Mesenchymal stem cell (in vitro differentiated cells and primary cell): ENCODE results near the gene COASY.

Source experiments
- DNase-seq: peaks from one replicate; pipeline ENCODE4 v3.0.0-alpha.2; 2013
- H2AFZ ChIP-seq: one replicate; pipeline ENCODE4 v1.6.1; 2013; ENCODE audit warnings: low read depth, mild to moderate bottlenecking, control low read depth, inconsistent platforms, low read length, moderate library complexity
- H2AK5ac ChIP-seq: 2 replicates; pipeline ENCODE4 v1.6.1; 2013; ENCODE audit warnings: low read length, moderate library complexity, mild to moderate bottlenecking, inconsistent platforms; ENCODE audit not compliant: severe bottlenecking
- H2BK120ac ChIP-seq: one replicate; pipeline ENCODE4 v1.6.1; 2013; ENCODE audit warnings: low read depth, mild to moderate bottlenecking, inconsistent platforms, low read length, moderate library complexity
- H2BK12ac ChIP-seq, 2 experiments: one replicate each; pipeline ENCODE4 v1.6.1; 2013; ENCODE audit warnings: inconsistent platforms in 2 of 2, low read length in 2 of 2, mild to moderate bottlenecking in 2 of 2, moderate library complexity in 2 of 2, control low read depth in 1 of 2
- H2BK15ac ChIP-seq: one replicate; pipeline ENCODE4 v1.6.1; 2013; ENCODE audit warnings: mild to moderate bottlenecking, low read depth, inconsistent platforms; ENCODE audit not compliant: poor library complexity, severe bottlenecking
- H2BK5ac ChIP-seq: 2 replicates; pipeline ENCODE4 v1.6.1; 2013; ENCODE audit warnings: low read depth, mild to moderate bottlenecking, low read length, control low read depth, inconsistent platforms; ENCODE audit not compliant: poor library complexity, severe bottlenecking
- H3K14ac ChIP-seq, 2 experiments: one replicate each; pipeline ENCODE4 v1.6.1; 2013; ENCODE audit warnings: inconsistent platforms in 2 of 2, low read length in 2 of 2, control low read depth in 1 of 2, mild to moderate bottlenecking in 1 of 2, moderate library complexity in 1 of 2
- H3K18ac ChIP-seq, 2 experiments: one replicate each; pipeline ENCODE4 v1.6.1; 2013; ENCODE audit warnings: inconsistent platforms in 2 of 2, low read length in 2 of 2, control low read depth in 1 of 2, low read depth in 1 of 2, mild to moderate bottlenecking in 1 of 2
- H3K23ac ChIP-seq, 2 experiments: one replicate each; pipeline ENCODE4 v1.6.1; 2013; ENCODE audit warnings: inconsistent platforms in 2 of 2, low read length in 2 of 2, mild to moderate bottlenecking in 2 of 2, moderate library complexity in 2 of 2, control low read depth in 1 of 2
- H3K27ac ChIP-seq: 2 replicates; pipeline ENCODE4 v1.5.1; 2013; ENCODE audit warnings: mild to moderate bottlenecking, moderate library complexity, low read length, control low read depth, inconsistent platforms; ENCODE audit not compliant: poor library complexity, severe bottlenecking
- H3K27me3 ChIP-seq, 2 experiments: 2 replicates each; pipeline versions ENCODE4 v1.6.1 to v1.7.0; 2013; ENCODE audit warnings: low read length in 2 of 2, mild to moderate bottlenecking in 2 of 2, moderate library complexity in 2 of 2, control low read depth in 1 of 2, inconsistent platforms in 1 of 2; ENCODE audit not compliant: control insufficient read depth in 1 of 2, insufficient read depth in 1 of 2
- H3K36me3 ChIP-seq, 2 experiments: 2 replicates each; pipeline versions ENCODE4 v1.6.1 to v1.7.0; 2013; ENCODE audit warnings: low read length in 2 of 2, control low read depth in 1 of 2, inconsistent platforms in 1 of 2, low read depth in 1 of 2, mild to moderate bottlenecking in 1 of 2; ENCODE audit not compliant: insufficient read depth in 2 of 2, control insufficient read depth in 1 of 2
- H3K4ac ChIP-seq, 2 experiments: one replicate each; pipeline ENCODE4 v1.6.1; 2013; ENCODE audit warnings: inconsistent platforms in 2 of 2, low read length in 2 of 2, mild to moderate bottlenecking in 2 of 2, moderate library complexity in 2 of 2, control low read depth in 1 of 2, low read depth in 1 of 2
- H3K4me1 ChIP-seq: 2 replicates; pipeline ENCODE4 v1.6.1; 2013; ENCODE audit warnings: low read depth, low read length, control low read depth; ENCODE audit not compliant: control insufficient read depth, insufficient read depth
- H3K4me2 ChIP-seq: 2 replicates; pipeline ENCODE4 v1.6.1; 2013; ENCODE audit warnings: low read length, mild to moderate bottlenecking, inconsistent platforms; ENCODE audit not compliant: poor library complexity, severe bottlenecking
- H3K4me3 ChIP-seq, 2 experiments: 2 replicates each; pipeline versions ENCODE4 v1.5.1 to v1.7.0; 2013; ENCODE audit warnings: low read length in 2 of 2, mild to moderate bottlenecking in 2 of 2, control low read depth in 1 of 2, low read depth in 1 of 2; ENCODE audit not compliant: insufficient read depth in 1 of 2
- H3K79me1 ChIP-seq: replicated peaks from 2 replicates; pipeline ENCODE4 v1.6.1; 2013; ENCODE audit warnings: mild to moderate bottlenecking, control low read depth, low read length, inconsistent platforms; ENCODE audit not compliant: poor library complexity, severe bottlenecking
- H3K9ac ChIP-seq: 2 replicates; pipeline ENCODE4 v1.7.0; 2013; ENCODE audit warnings: mild to moderate bottlenecking, low read length, moderate library complexity
- H3K9me3 ChIP-seq: 2 replicates; pipeline ENCODE4 v1.7.0; 2013; ENCODE audit warnings: mild to moderate bottlenecking, low read length; ENCODE audit not compliant: control insufficient read depth
- H4K8ac ChIP-seq: one replicate; pipeline ENCODE4 v1.6.1; 2013; ENCODE audit warnings: inconsistent platforms, mild to moderate bottlenecking, low read length, moderate library complexity
- H4K91ac ChIP-seq: one replicate; pipeline ENCODE4 v1.6.1; 2013; ENCODE audit warnings: mild to moderate bottlenecking, low read length, inconsistent platforms
- WGBS: methylation state at CpG from one replicate; pipeline ENCODE4 v1.1.7; 2013; ENCODE audit warnings: mixed read lengths; 5-methylcytosine and 5-hydroxymethylcytosine counted together

COASY gene

DNA sequence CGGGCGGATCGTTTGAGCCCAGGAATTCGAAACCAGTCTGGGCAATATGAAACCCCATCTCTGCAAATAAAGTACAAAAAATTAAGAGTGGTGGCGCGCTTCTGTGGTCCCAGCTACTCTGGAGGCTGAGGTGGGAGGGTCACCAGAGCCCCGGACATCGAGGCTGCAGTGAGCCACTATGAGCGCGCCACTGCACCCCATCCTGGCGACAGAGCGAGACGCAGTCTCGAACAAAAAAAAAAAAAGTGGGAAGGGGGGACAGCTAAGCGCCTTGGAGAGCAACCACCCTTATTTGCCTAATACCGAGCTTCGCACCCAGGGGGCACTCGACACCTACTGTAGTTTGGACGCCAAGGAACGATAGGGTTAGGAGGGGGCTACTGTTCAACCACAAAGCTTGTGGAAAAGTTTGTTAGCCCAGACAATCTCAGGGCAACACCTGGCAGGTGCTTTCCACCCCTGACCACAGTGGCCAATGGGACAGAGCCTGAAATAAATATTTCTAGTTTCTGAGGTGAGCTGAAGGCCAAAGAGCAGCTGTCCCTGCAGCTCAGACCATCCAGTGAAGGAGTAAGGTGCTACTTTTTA is 16.4 kb downstream of the COASY start:
- Histone ChIP-seq H3K9me3 (no peaks in the 10 kb centered on the region), H3K4me3 (peak overlapping the region; percentile 53 to 98), H3K27ac (peak overlapping the region; percentile 66), H4K91ac (no peak overlapping the region), H3K4me2 (peak overlapping the region; percentile 92), H3K36me3 (peaks cover 43 to 64% of the 10 kb centered on the region in 2 experiments), H2AFZ (no peak overlapping the region), H2AK5ac (no peak overlapping the region), H4K8ac (peak overlapping the region; percentile 14), H2BK15ac (no peak overlapping the region), H3K23ac (no peak overlapping the region), H2BK12ac (no peak overlapping the region), H3K27me3 (no peaks in the 10 kb centered on the region), H2BK120ac (no peak overlapping the region), H3K4ac (peak overlapping the region; percentile 19 to 57), H2BK5ac (no peak overlapping the region), H3K4me1 (peaks cover 5% of the 10 kb centered on the region), H3K14ac (no peak overlapping the region), H3K9ac (peak overlapping the region; percentile 96), H3K18ac (peak overlapping the region in 1 of 2 experiments; percentile 17), H3K79me1 (peaks cover 25% of the 10 kb centered on the region)
- 1% methylated on average over 18 of the region's 20 CpGs for WGBS
- peak; percentile 84 for DNase-seq

DNA sequence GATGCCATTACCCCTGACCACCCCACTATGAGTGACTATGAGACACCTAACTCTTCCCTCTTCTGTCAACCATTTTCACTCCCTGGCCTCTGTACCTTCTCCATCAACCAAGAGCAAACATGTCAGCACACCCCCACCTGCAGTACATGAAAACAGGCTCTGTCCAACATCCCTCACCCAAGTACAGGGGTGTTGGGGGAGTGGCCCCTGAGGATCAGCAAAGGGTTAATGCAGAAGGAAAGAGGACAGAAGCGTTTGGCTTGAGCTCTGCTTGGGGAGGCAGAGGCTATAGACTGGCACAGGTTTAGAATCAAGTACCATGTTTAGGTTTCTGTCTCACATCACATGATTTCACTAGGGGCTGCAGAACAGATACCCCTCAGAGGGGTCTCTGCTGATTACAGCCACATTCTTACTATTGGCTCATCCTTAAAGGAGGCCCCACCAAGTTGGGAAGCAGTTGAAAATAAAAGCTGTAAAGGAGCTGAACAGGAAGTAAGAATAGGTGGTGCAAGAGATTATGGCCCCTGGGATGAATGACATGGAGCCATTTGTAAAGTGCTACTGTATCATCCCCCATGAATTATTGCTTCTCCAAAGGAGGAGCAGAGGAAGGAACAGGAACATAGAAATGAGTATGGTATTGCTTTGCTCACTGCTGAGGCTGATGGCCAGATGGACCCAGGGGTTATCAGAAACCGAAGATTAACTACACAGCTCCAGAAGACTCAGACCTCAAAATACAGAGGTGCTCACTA is 18.0 kb downstream of the COASY start:
- Histone ChIP-seq H3K4me1 (peaks cover 5% of the 10 kb centered on the region), H3K79me1 (peaks cover 21% of the 10 kb centered on the region), H3K14ac (no peak overlapping the region), H2AFZ (no peak overlapping the region), H3K18ac (no peak overlapping the region), H3K4me2 (no peak overlapping the region), H2AK5ac (no peak overlapping the region), H4K8ac (no peak overlapping the region), H3K36me3 (peaks cover 45 to 65% of the 10 kb centered on the region in 2 experiments), H2BK12ac (no peak overlapping the region), H3K23ac (no peak overlapping the region), H3K9ac (peak overlapping the region; percentile 10), H3K4ac (no peak overlapping the region), H3K27me3 (no peaks in the 10 kb centered on the region), H3K9me3 (no peaks in the 10 kb centered on the region), H4K91ac (no peak overlapping the region), H2BK120ac (no peak overlapping the region), H2BK5ac (no peak overlapping the region), H2BK15ac (no peak overlapping the region), H3K4me3 (no peak overlapping the region), H3K27ac (no peak overlapping the region)
- WGBS: 69% methylated on average over 2 of the region's 2 CpGs
- no peak for DNase-seq

DNA sequence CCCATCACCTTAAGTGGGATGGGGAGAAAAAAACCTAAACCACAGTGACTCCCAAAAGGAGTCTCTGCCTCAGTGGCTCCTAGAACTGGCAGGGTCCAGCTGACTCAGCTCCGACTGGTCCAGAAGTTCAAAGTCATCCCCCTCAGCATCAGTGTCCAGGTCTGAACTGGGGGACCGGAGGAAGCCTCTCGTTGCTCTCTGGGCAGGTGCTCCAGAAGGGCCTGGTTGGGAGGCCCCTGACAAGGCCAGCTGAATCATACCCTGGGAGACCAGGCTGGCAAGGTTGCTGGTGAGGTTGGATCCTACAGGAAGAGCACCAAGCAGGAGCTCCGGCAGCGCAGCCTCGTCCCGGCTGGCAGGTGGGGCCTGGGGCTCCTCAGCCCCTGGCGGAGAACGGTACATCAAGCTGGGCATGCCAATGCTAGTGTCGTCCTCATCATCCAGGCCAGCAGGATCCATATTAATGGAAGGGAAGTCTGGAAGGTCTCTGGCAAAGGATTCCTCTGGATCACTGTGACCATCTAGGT is 19.9 kb downstream of the COASY start:
- Histone ChIP-seq H3K4me3 (no peak overlapping the region), H4K8ac (no peak overlapping the region)
- 94% methylated on average over 9 of the region's 10 CpGs for WGBS

DNA sequence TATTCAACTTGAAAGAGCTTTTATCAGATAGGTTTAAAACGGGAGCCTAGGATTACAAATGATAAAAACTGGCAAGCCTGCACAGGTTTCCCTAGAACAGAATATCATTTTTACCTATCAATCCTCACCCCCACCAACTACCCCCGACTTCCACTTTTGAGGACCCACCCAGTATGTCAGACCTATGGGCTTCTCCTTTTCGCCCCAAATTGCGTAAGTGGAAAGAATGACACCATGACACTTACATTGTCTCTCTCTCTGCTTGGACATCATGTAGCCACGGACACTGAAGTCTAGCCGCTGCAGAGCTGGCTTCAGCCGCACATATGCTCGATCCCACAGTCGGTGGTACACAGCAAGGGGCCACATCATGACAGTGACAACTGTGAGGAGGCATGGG is 22.9 kb downstream of the COASY start:
- 97% methylated on average over 8 of the region's 9 CpGs for WGBS
- DNase-seq: no peak
- Histone ChIP-seq H2AFZ (no peak overlapping the region), H3K9me3 (no peaks in the 10 kb centered on the region), H3K4me1 (no peaks in the 10 kb centered on the region), H3K18ac (no peak overlapping the region), H2BK120ac (no peak overlapping the region), H2BK5ac (no peak overlapping the region), H2AK5ac (no peak overlapping the region), H3K4me2 (no peak overlapping the region), H3K27ac (no peak overlapping the region), H3K4ac (no peak overlapping the region), H3K36me3 (peaks cover 64 to 96% of the 10 kb centered on the region in 2 experiments), H3K4me3 (no peak overlapping the region), H3K14ac (no peak overlapping the region), H4K91ac (no peak overlapping the region), H2BK15ac (no peak overlapping the region), H3K27me3 (no peaks in the 10 kb centered on the region), H2BK12ac (no peak overlapping the region), H3K79me1 (peaks cover 29% of the 10 kb centered on the region), H4K8ac (no peak overlapping the region), H3K23ac (no peak overlapping the region), H3K9ac (no peak overlapping the region)

More for the DNA sequence above, 19.9 kb downstream of the COASY start:
- peaks cover 5% of the 10 kb centered on the region for H3K4me1 ChIP-seq
- peaks cover 54 to 78% of the 10 kb centered on the region in 2 experiments for H3K36me3 ChIP-seq
- H3K9ac ChIP-seq: no peak overlapping the region
- H2AFZ ChIP-seq: no peak overlapping the region
- H2BK15ac ChIP-seq: no peak overlapping the region
- no peak overlapping the region for H2BK120ac ChIP-seq
- H3K79me1 ChIP-seq: peaks cover 28% of the 10 kb centered on the region
- H2BK12ac ChIP-seq: no peak overlapping the region
- H3K27ac ChIP-seq: no peak overlapping the region
- no peak overlapping the region for H4K91ac ChIP-seq
- no peak overlapping the region for H3K4me2 ChIP-seq
- no peak for DNase-seq
- no peak overlapping the region for H3K23ac ChIP-seq
- no peak overlapping the region for H2AK5ac ChIP-seq
- no peak overlapping the region for H3K18ac ChIP-seq
- H3K9me3 ChIP-seq: no peaks in the 10 kb centered on the region
- no peaks in the 10 kb centered on the region for H3K27me3 ChIP-seq
- no peak overlapping the region for H3K14ac ChIP-seq
- H2BK5ac ChIP-seq: no peak overlapping the region
- H3K4ac ChIP-seq: no peak overlapping the region
